ENCODE results near the gene SSU72. TPM values are rescaled to one million over a fixed set of nuclear protein-coding genes. Genes with fewer than 3 reads are reported as not detected.

Gene SSU72
- total RNA-seq, 6 donors from 2014 or later = 122 to 174 (median 146) TPM

- Histone ChIP-seq H3K4me3 (no peak overlapping the region), H3K4me1 (peaks cover 0 to 3% (median 0%) of the 10 kb centered on the region in 4 donors), H3K27ac (no peak overlapping the region), H3K36me3 (peaks cover 0 to 24% (median 15%) of the 10 kb centered on the region in 4 donors), H3K27me3 (no peaks in the 10 kb centered on the region), H3K9me3 (no peaks in the 10 kb centered on the region)
- no peak for ATAC-seq (ENCODE audit: low FRiP score in 2 of 2)
- DNase-seq = peak in 1 of 2 donors; percentile 66
- 91 to 96% methylated on average over 8 to 9 of the region's 9 CpGs for WGBS, 2 donors
- TF ChIP-seq EP300 (IDR thresholded peaks at IDR 0.05) = no peak
- no peak for TF ChIP-seq POLR2AphosphoS5 (IDR thresholded peaks at IDR 0.05)
- no peak for TF ChIP-seq POLR2A (IDR thresholded peaks at IDR 0.05)
- no peak for TF ChIP-seq CTCF (IDR thresholded peaks at IDR 0.05)
Measured at GRCh38 chr1:1547011-1547410, 27.7 kb downstream of the SSU72 start.

- peaks cover under 1 to 6% (median 2%) of the 10 kb centered on the region in 4 donors for H3K4me1 ChIP-seq
- no peak overlapping the region for H3K4me3 ChIP-seq
- peaks cover 0 to 32% (median 20%) of the 10 kb centered on the region in 4 donors for H3K36me3 ChIP-seq
- H3K27ac ChIP-seq = no peak overlapping the region
- peak in 1 of 2 donors; percentile 74 for DNase-seq
- WGBS, 2 donors = 89 to 90% methylated on average over 7 to 23 of the region's 23 CpGs
- TF ChIP-seq CTCF (IDR thresholded peaks at IDR 0.05) = no peak
- no peak for ATAC-seq (ENCODE audit: low FRiP score in 2 of 2)
- no peaks in the 10 kb centered on the region for H3K9me3 ChIP-seq
- no peaks in the 10 kb centered on the region for H3K27me3 ChIP-seq
Measured at GRCh38 chr1:1545946-1546737, 28.5 kb downstream of the SSU72 start.

- no peak for TF ChIP-seq EP300 (IDR thresholded peaks at IDR 0.05)
- TF ChIP-seq POLR2A (IDR thresholded peaks at IDR 0.05) = no peak
- TF ChIP-seq POLR2AphosphoS5 (IDR thresholded peaks at IDR 0.05) = no peak
- TF ChIP-seq CTCF (IDR thresholded peaks at IDR 0.05) = no peak
- Histone ChIP-seq H3K27ac (no peak overlapping the region), H3K4me1 (peaks cover 8 to 18% (median 11%) of the 10 kb centered on the region in 4 donors), H3K27me3 (no peaks in the 10 kb centered on the region), H3K9me3 (no peaks in the 10 kb centered on the region), H3K4me3 (no peak overlapping the region), H3K36me3 (peaks cover 0 to 36% (median 23%) of the 10 kb centered on the region in 4 donors)
- ATAC-seq (ENCODE audit: low FRiP score in 2 of 2) (no peak), DNase-seq (peak in 1 of 2 donors; percentile 58)
- 92% methylated on average over 10 of the region's 10 CpGs for WGBS, 2 donors
Measured at GRCh38 chr1:1544544-1544943, 30.1 kb downstream of the SSU72 start.

GRCh38 chr1:1543706-1544099 lies 31.0 kb downstream of the SSU72 start:
- Histone ChIP-seq H3K27ac (no peak overlapping the region), H3K4me1 (peaks cover 17 to 24% (median 18%) of the 10 kb centered on the region in 4 donors), H3K27me3 (no peaks in the 10 kb centered on the region), H3K4me3 (no peak overlapping the region), H3K9me3 (no peaks in the 10 kb centered on the region), H3K36me3 (peaks cover 0 to 36% (median 23%) of the 10 kb centered on the region in 4 donors)
- ATAC-seq (ENCODE audit: low FRiP score in 2 of 2) (no peak), DNase-seq (peak in 1 of 2 donors; percentile 81)
- TF ChIP-seq POLR2AphosphoS5 (IDR thresholded peaks at IDR 0.05) (no peak), POLR2A (IDR thresholded peaks at IDR 0.05) (no peak), EP300 (IDR thresholded peaks at IDR 0.05) (no peak), CTCF (IDR thresholded peaks at IDR 0.05) (no peak)
- WGBS, 2 donors = 74 to 77% methylated on average over 14 to 19 of the region's 19 CpGs
